HuH-7 (cell line): ENCODE results near the gene DDRGK1.

ENCODE experiments used
- DNase-seq: peaks from one replicate; pipeline ENCODE4 v3.0.0; 2011; ENCODE audit warnings: low spot score

The DDRGK1 gene

DNA sequence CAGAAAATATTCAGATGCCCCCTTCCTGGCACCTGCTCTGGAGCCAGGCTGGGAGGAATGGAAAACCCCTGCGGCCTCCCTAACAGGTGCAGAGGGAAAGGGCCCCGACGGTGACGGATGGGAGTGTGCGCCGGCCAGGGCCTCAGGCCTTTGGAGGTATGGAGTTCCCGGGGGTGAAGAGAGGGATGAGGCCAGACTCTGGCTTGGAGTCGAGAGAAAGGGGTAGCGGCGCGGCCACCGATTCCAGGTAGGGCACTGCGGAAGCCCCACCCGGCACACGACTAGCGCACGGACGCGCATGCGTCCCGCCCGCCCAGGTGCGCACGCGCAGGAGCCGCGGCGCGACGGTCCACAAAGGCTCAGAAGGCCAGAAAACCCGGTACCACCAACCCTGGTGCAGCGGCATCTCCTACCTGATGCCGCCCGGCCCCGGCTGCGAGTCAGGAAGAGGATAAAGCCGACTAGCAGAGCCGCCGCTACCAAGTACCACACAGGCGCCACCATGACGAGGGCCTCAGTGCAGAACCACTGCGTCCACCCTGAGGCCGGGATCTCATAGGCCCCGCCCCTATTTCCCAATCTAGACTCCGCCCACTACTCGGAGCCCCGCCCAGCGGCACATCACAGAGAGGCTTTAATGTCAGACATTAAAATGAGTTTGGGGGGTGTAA, at the start of gene DDRGK1:
Gene DDRGK1 (minus strand): TSS at position 559 of the 671 bp plus-strand sequence. CDS start 55 bp downstream, at position 504.
- DNase-seq: peak; percentile 96

DNA sequence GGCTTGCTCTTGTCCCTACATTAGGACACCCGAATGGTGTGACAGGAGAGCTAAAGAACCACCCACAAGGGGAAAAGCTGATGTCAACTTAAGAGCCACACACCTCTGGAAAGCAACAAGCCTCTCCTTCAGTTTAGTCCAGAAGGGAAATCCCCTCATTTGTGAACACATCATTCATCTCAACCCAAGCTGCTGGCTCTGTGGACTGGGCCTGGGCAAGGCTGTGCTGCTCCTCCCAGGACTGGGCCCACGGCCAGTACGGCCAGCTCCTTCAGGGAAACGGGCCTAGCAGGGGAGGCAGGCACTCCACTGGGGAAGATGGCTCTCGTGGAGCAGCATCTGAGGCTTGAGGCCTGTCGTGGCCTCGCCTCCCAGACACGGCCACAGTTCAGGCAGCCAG, 47.3 kb upstream of the DDRGK1 start:
- DNase-seq: no peak

GRCh38 chr20:3250091-3250504, 45.6 kb upstream of the DDRGK1 start:
- peak; percentile 96 for DNase-seq

GRCh38 chr20:3248993-3249347, 44.5 kb upstream of the DDRGK1 start:
- no peak for DNase-seq

DNA sequence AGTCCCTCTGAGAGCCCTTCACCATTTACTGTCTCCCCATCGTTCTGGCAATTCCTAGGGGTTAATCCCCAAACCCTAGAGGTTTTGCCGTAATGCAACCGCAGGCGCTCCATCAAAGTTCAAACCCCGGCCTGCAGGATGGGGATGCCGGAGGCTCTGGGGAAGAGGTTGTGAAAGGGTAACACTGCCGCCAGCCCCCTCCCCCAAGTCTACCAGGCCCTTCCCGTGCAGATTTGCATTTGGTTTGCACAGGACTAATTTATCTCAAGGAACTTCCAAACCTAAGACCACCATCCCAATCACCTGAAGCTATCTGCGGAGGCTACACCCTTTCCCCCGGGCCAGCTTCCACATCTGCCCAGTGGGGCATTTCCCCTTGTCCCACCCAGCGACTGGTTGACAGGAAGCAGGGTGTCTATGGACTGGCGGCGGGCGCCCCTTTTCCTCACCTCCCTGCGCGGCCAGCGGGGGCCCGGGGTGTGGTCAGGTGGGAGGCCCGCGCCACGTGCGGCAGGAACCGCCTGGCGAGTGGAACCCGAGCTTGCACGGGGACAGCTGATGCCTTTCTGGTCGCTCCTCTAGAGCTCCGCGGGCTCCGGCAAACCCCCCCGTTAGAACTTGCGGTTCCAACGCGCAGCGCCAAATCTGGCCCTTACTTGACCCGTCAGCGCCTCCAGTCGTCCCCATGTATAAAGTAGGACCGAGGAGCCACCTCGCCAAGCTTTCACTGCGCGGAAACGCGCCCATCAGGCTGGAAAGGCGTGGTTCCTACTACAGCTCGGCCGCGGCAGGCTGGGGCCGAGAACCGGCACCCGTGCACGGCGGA, 43.9 kb upstream of the DDRGK1 start:
- DNase-seq: no peak

- DNase-seq: no peak
Measured at GRCh38 chr20:3247638-3248037, 43.2 kb upstream of the DDRGK1 start.

DNA sequence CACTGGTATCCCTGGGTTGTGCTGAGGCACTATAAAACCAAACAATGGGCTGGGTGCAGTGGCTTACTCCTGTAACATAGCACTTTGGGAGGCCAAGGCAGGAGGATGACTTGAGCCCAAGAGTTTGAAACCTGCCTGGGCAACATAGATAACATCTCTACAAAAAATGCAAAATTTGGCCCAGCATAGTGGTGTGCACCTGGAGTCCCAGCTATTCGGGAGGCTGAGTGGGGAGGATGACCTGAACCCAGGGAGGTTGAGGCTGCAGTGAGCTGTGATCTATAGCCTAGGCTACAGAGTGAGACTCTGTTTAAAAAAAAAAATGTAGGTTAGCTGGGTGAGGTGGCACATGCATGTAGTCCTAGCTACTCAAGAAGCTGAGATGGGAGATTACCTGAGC, 42.2 kb upstream of the DDRGK1 start:
- no peak for DNase-seq

DNA sequence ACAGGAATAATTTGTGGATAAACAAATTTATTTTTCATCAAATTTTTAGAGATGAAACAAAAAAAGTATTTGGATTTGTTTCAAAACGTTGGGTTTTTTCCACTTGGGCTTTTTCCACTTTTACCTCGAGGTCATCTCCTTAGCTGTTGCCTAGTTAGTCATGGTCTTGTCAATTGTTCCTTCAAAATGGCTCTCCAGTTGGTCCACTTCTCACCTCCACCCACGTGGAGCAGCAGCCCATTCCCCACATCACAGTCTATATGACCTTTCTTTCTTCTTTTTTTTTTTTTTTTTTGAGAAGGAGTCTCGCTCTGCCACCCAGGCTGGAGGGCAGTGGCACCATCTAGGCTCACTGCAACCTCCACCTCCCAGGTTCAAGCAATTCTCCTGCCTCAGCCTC, 41.2 kb upstream of the DDRGK1 start:
- no peak for DNase-seq

DNA sequence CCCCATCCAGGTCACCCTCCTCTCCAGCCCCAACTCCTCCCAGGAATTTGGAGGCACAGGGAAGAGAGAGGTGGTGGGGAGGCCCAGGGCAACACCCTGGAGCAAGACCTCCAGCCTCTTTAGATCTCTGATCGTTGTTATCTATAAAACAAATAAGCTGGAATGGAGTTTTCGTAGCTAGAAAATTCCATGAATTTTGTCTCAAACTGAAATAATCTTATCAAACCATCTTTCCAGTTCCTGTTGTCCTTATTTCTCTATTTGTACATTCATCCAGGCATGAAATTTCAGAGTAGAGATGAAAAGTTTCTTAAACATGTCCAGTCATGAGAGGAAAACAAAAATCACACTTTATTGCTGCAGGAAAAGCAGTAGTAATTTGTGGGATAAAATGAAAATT, 40.7 kb upstream of the DDRGK1 start:
- DNase-seq: no peak

GRCh38 chr20:3244613-3245012, 40.1 kb upstream of the DDRGK1 start:
- DNase-seq: no peak

DNA sequence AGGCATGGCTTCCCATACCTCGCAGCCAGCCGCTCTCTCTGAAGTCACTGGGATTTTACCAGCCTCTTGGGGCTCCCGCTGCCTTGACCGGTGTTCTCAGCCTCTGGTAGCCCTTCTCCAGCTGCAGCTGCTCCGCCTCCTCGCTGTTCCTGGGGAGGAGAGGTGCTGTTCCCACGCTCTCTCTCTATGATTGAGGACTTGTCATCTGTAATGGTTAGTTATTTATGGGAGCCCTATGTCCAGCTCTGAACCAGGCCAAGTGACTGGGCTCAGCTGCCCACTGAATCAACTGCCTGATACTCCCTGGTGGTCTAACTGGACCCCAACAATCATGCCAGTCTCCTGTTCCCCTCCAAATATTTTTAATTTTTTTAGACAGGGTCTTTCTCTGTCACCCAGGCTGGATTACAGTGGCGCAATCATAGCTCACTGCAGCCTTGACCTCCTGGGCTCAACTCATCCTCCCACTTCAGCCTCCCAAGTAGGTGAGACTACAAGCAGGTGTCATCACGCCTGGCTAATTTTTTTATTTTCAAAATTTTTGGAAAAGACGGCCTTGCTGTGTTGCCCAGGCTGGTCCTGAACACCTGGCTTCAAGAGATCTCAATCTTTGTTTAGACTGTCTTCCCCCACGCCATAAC, 39.4 kb upstream of the DDRGK1 start:
- DNase-seq: no peak

- no peak for DNase-seq
Measured at GRCh38 chr20:3242172-3242692, 37.8 kb upstream of the DDRGK1 start.

DNA sequence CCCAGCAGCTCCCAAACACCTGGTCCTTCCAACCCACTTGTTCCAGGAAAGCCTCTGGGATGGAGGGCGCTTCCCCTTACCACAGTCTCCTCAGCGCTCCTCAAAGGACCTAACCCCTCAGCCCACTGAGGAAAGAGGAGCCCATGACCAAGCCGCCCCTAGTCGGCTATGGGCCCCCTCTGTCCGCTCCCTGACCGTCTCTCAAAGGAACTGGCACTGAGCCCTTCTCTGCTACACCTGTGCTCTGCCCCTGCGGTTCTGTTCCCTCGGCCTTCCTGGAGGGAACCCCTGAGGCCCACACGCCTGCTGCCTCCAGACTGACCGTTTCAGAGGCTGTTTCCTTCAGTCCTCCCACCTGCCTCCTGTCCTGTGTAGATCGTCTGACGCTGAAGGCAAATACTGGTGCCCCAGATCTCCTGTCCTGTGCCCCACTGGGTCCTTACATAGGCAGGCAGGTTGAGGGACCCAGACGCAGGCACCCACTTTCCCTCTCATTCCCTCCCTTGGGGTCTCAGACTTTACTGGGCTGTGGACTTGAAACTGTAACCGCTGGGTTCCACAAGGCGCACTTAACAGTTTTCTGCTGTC, 36.4 kb upstream of the DDRGK1 start:
- no peak for DNase-seq

GRCh38 chr20:3239867-3240775, 35.6 kb upstream of the DDRGK1 start:
- no peak for DNase-seq

- DNase-seq: peak; percentile 93
Measured at GRCh38 chr20:3239026-3239866, 34.8 kb upstream of the DDRGK1 start, which contains the start of gene SLC4A11. Gene SLC4A11 (minus strand): TSS chr20:3239190. CDS start chr20:3239137, 53 bp downstream.

DNA sequence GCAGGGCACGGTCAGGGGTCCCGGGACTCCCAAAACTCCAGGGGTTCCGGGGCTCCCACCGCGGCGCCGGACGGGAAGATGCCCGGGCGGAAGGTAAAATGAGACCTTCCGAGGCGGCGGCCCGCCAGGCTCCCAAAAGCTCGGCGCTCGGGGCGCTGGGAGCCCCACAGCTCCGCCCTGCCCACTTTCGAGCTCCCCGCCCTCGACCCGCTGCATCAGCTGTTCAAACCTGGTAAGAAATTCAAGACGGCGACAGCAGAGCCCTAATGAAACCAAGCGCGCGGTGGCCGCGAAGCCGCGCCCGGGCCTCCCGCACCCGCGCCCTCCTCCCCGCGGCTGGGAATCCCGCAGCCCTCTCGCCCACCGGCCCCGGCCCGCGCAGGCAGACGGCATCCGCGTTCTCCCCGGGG, 34.1 kb upstream of the DDRGK1 start:
- DNase-seq: peak; percentile 64

DNA sequence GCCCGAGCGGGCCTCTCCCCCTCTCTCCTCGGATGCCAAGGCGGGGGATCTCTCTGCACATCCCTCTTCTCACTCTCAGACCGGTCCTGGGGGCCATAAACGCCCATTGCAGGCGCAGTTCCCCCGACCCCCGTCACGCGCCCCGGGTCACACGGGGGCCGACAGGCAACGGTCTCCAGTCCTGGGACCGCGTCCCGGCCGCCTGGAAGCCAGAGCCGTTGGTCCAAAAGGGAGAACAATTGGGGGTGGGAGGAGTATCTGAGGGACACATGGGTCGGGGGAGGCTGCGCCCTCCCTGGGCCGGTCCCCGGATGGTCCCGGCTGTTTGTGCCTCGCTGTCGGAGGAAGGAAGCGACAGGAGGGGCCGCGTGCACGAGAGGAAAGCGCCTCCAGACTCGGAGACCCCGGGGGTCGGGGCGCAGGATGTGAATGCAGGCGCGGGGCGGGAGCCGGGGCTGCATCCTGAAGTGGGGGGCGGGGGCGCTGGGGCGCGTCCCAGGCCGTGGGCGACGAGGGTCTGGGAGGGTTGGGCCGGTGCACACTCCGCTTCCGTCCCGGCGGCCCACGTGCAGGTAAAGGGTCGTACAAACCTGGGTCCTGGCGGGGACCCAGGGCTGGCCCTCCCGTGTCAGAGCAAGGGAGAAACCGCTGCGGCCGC, 33.6 kb upstream of the DDRGK1 start:
- no peak for DNase-seq

DNA sequence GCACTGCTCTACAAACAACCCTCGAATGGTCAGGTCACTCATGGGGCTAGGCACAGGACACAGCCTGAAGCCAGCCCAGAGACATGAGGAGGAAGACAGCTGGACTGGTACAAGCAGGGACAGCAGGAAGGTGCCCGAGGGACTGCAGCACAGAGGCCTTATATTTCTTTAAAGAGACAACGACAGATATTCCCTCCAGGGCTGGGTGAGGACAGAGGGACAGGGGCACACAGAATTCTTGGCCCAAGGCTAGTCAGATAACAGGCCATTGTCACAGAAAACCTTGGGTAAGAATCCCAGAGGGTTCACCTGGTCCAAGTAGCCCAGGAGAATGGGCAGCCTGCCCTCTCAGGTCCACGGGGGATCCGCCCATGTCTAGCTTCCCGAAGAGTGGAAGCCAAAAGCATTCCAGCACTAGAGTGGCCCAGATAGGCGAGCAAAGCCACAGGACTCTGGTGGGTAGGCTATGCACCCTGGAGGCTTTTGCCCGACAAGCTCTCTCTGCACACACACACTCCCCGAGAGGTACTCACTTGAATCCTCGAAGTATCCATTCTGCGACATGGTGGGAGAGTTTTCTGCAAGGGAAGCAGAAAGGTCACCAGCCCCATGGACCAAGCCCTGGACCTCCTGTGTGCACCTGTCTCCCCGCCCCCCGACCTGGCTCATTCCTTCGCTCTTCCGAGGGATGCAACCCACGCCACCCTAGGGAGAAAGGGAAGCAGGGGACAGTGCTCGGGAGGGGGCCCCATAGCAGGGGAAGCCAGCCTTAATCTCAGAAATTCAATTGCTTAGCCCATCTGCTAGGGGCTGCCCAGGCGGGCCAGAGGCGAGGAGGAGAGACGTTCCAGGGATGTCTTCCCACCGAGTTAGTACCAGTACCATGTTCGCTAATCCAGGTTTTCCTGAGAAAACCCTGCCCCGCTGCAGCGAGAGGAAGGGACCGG, 32.8 kb upstream of the DDRGK1 start:
- DNase-seq: no peak
